Caco-2 (cell line): Measurements from ENCODE around the gene DPH6. TPM values are rescaled to one million over a fixed set of nuclear protein-coding genes. Genes with fewer than 3 reads are reported as not detected.

Source experiments
- BruUV-seq: library from RNA; stranded (reverse); fragments of 400-500 nt; replicated peaks from 2 replicates; lab custom pipeline; 2021; lab: Mats Ljungman, UMichigan
- CTCF ChIA-PET: fragments of 300-600 bp; sonication (Branson Sonifier 250); formaldehyde crosslinking; loops from one replicate; lab custom pipeline; 2022; ENCODE audit warnings: antibody characterized with exemption; lab: Charles Lee
- POLR2A ChIA-PET: fragments of 300-600 bp; sonication (Branson Sonifier 250); formaldehyde crosslinking; loops from one replicate; lab custom pipeline; 2022; ENCODE audit warnings: antibody characterized with exemption; lab: Charles Lee
- DNase-seq, 2 experiments: peaks; one replicate each; pipeline versions ENCODE4 v3.0.0 to v3.0.0-alpha.2; 2020 to 2022
- H3K27me3 ChIP-seq: replicated peaks from 2 replicates; pipeline ENCODE4 v1.6.0; 2011; ENCODE audit warnings: low read length; ENCODE audit not compliant: control insufficient read depth, insufficient read depth
- H3K36me3 ChIP-seq: 2 replicates; pipeline ENCODE4 v1.5.1; 2011; ENCODE audit warnings: low read length; ENCODE audit not compliant: control insufficient read depth, insufficient read depth
- H3K4me1 ChIP-seq: fragments of 250-450 bp; sonication (Bioruptor Pico); 2 replicates; pipeline ENCODE4 v1.5.1; 2020; ENCODE audit warnings: mild to moderate bottlenecking
- H3K4me3 ChIP-seq: 2 replicates; pipeline ENCODE4 v1.5.1; 2011; ENCODE audit warnings: low read depth, mild to moderate bottlenecking, control low read depth, low read length
- H3K9me3 ChIP-seq: fragments of 250-450 bp; sonication (Bioruptor Pico); 2 replicates; pipeline ENCODE4 v1.5.1; 2020; ENCODE audit warnings: mild to moderate bottlenecking, moderate library complexity
- H3K27ac Mint-ChIP-seq: one replicate; pipeline ENCODE4 v1.8.0; 2022; ENCODE audit warnings: mixed read lengths; ENCODE audit not compliant: unreplicated experiment
- H3K27me3 Mint-ChIP-seq: one replicate; pipeline ENCODE4 v1.8.0; 2022; ENCODE audit warnings: mixed read lengths; ENCODE audit not compliant: insufficient read depth, unreplicated experiment
- H3K36me3 Mint-ChIP-seq: one replicate; pipeline ENCODE4 v1.8.0; 2022; ENCODE audit warnings: mild to moderate bottlenecking, mixed read lengths; ENCODE audit not compliant: insufficient read depth, unreplicated experiment
- H3K4me1 Mint-ChIP-seq: one replicate; pipeline ENCODE4 v1.8.0; 2022; ENCODE audit warnings: low read depth, mixed read lengths; ENCODE audit not compliant: unreplicated experiment
- H3K4me3 Mint-ChIP-seq: one replicate; pipeline ENCODE4 v1.8.0; 2022; ENCODE audit warnings: mild to moderate bottlenecking, moderate library complexity, mixed read lengths; ENCODE audit not compliant: unreplicated experiment
- H3K9me3 Mint-ChIP-seq: one replicate; pipeline ENCODE4 v1.8.0; 2022; ENCODE audit warnings: mixed read lengths; ENCODE audit not compliant: unreplicated experiment
- intact Hi-C: fragments of 100-400 bp; cut with micrococcal nuclease; formaldehyde crosslinking; loops from one replicate; pipeline ENCODE4 v1.10.0; 2022; ENCODE audit not compliant: unreplicated experiment
- total RNA-seq: library from RNA; stranded (reverse); gene quantifications from 2 replicates; pipeline ENCODE4 v1.2.3, GENCODE V29; 2022
- TF ChIP-seq, protein P1 (sequence below), 2 experiments: fragments of 200-600 bp in 1 of 2; IDR thresholded peaks; 1 replicate in 1 of 2; 2 replicates in 1 of 2; pipeline versions ENCODE4 v1.5.1 to v1.8.0; 2011 to 2022; ENCODE audit warnings: antibody characterized with exemption in 1 of 2, control low read depth in 1 of 2, inconsistent platforms in 1 of 2, low read depth in 1 of 2, low read length in 1 of 2, mild to moderate bottlenecking in 1 of 2, moderate library complexity in 1 of 2; ENCODE audit not compliant: insufficient read depth in 1 of 2, severe bottlenecking in 1 of 2, unreplicated experiment in 1 of 2

Gene DPH6
- total RNA-seq, 1 experiment from 2014 or later, result 24.0 TPM

DNA sequence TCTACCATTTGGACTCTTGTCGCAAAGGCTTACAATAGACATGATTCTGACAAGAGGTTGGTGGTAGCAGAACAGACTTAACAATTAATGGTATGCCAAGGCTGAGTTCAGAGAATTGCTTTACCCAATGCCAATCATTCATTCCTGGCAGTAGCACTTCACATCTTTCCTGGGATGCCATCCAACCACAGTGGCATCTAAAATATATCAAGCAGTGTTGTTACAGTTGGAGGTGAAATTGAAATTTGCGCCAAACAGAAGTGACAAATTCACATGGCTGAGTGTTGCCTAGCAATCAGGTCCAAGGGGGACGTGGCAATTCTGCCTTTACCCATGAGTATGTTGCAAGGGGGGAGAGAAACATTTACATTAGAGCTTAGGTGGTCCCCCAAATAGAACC lies 21.0 kb upstream of the DPH6 start:
- Histone ChIP-seq H3K4me3 (no peak overlapping the region), H3K36me3 (no peaks in the 10 kb centered on the region), H3K27me3 (no peaks in the 10 kb centered on the region), H3K4me1 (no peaks in the 10 kb centered on the region), H3K9me3 (no peaks in the 10 kb centered on the region)
- BruUV-seq, result no TSS peak
- CTCF ChIA-PET, result no interaction called here
- H3K27ac Mint-ChIP-seq, result no peak overlapping the region
- intact Hi-C loops, result no loop called here
- H3K4me3 Mint-ChIP-seq, result no peak overlapping the region
- H3K27me3 Mint-ChIP-seq, result no peaks in the 10 kb centered on the region
- no peak for DNase-seq
- POLR2A ChIA-PET, result no interaction called here
- TF ChIP-seq, protein P1, sequence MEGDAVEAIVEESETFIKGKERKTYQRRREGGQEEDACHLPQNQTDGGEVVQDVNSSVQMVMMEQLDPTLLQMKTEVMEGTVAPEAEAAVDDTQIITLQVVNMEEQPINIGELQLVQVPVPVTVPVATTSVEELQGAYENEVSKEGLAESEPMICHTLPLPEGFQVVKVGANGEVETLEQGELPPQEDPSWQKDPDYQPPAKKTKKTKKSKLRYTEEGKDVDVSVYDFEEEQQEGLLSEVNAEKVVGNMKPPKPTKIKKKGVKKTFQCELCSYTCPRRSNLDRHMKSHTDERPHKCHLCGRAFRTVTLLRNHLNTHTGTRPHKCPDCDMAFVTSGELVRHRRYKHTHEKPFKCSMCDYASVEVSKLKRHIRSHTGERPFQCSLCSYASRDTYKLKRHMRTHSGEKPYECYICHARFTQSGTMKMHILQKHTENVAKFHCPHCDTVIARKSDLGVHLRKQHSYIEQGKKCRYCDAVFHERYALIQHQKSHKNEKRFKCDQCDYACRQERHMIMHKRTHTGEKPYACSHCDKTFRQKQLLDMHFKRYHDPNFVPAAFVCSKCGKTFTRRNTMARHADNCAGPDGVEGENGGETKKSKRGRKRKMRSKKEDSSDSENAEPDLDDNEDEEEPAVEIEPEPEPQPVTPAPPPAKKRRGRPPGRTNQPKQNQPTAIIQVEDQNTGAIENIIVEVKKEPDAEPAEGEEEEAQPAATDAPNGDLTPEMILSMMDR (IDR thresholded peaks at IDR 0.05; ENCODE audit: insufficient read depth in 1 of 2, low read depth in 1 of 2, low read length in 1 of 2, severe bottlenecking in 1 of 2, unreplicated experiment in 1 of 2), result no peak
- no peaks in the 10 kb centered on the region for H3K9me3 Mint-ChIP-seq
- H3K36me3 Mint-ChIP-seq, result no peaks in the 10 kb centered on the region
- peaks cover 10% of the 10 kb centered on the region for H3K4me1 Mint-ChIP-seq

DNA sequence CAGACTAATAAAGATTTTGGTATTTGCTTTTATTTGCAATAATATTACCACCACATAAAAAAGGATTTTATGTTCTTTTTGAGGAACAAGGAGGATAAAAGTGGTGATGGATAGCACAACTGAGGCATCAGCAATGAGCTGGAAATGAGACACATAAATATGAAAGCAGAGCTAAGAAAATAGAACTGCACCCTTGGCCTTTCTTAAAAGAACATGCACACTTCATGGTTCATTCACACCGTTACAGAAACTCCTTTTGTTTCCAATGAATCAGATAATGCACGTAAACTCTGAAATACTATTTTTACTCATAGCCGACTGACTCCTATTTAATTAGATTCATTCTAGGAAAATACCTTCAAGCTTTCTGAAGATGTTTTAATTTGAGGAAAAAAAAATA lies 19.9 kb upstream of the DPH6 start:
- H3K4me3 ChIP-seq, result no peak overlapping the region
- Mint-ChIP-seq H3K36me3 (no peaks in the 10 kb centered on the region), H3K4me1 (peaks cover 10% of the 10 kb centered on the region), H3K27me3 (no peaks in the 10 kb centered on the region), H3K9me3 (no peaks in the 10 kb centered on the region), H3K4me3 (no peak overlapping the region), H3K27ac (no peak overlapping the region)
- no TSS peak for BruUV-seq
- no peaks in the 10 kb centered on the region for H3K9me3 ChIP-seq
- no peaks in the 10 kb centered on the region for H3K36me3 ChIP-seq
- TF ChIP-seq, protein P1 (IDR thresholded peaks at IDR 0.05; ENCODE audit: insufficient read depth in 1 of 2, low read depth in 1 of 2, low read length in 1 of 2, severe bottlenecking in 1 of 2, unreplicated experiment in 1 of 2), result no peak
- no peaks in the 10 kb centered on the region for H3K4me1 ChIP-seq
- intact Hi-C loops, result no loop called here
- no peaks in the 10 kb centered on the region for H3K27me3 ChIP-seq
- CTCF ChIA-PET, result no interaction called here
- DNase-seq, result no peak
- POLR2A ChIA-PET, result no interaction called here

DNA sequence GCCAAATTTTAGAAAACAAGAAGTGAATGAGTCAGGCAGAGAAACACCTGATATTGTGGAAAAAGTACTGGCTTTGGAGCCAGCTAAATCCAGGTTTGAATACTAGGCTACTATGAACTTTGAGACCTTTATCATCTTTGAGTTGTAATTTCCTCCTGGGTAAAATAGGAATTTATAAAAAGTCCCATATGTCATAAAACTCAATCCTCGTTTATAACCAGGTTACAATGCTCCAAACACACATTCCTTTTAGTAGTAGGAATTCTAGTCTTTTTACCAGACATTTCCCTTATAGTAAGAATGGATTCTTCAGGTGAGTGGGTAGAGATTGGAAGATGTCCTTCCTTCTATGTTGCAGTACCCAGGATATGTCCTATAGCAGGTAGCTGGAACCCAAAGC lies 16.7 kb upstream of the DPH6 start:
- H3K27ac Mint-ChIP-seq, result no peak overlapping the region
- no peak for DNase-seq
- H3K4me3 ChIP-seq, result no peak overlapping the region
- no peak overlapping the region for H3K4me3 Mint-ChIP-seq
- H3K36me3 Mint-ChIP-seq, result no peaks in the 10 kb centered on the region
- peaks cover 7% of the 10 kb centered on the region for H3K4me1 Mint-ChIP-seq
- H3K36me3 ChIP-seq, result no peaks in the 10 kb centered on the region
- no peaks in the 10 kb centered on the region for H3K9me3 ChIP-seq
- no peaks in the 10 kb centered on the region for H3K27me3 Mint-ChIP-seq
- TF ChIP-seq, protein P1 (IDR thresholded peaks at IDR 0.05; ENCODE audit: insufficient read depth in 1 of 2, low read depth in 1 of 2, low read length in 1 of 2, severe bottlenecking in 1 of 2, unreplicated experiment in 1 of 2), result no peak
- ChIA-PET POLR2A (no interaction called here), CTCF (no interaction called here)
- H3K4me1 ChIP-seq, result no peaks in the 10 kb centered on the region
- no TSS peak for BruUV-seq
- no peaks in the 10 kb centered on the region for H3K9me3 Mint-ChIP-seq
- intact Hi-C loops, result no loop called here
- no peaks in the 10 kb centered on the region for H3K27me3 ChIP-seq
